Right lobe of liver (tissue), 4 donors: ENCODE data around the gene FAM98B.

ENCODE experiments used
- CTCF ChIP-seq, 4 donors: fragments of 200-600 bp in 3 of 4; fragments of 450-650 bp in 1 of 4; IDR thresholded peaks; one replicate each; pipeline versions ENCODE4 v1.5.1 to v1.8.0; 2016 to 2022; ENCODE audit warnings: antibody characterized with exemption in 4 of 4, mild to moderate bottlenecking in 2 of 4
- POLR2A ChIP-seq: fragments of 450-650 bp; IDR thresholded peaks from one replicate; pipeline ENCODE4 v1.6.1; 2017; ENCODE audit warnings: antibody characterized with exemption, mild to moderate bottlenecking
- donor health status: DM: no; HTN: no; CAD: no.
- donor health status: DM: no; HTN: no; CAD: no.
- donor health status: DM: no; HTN: yes; CAD: no.

GRCh38 chr15:38453971-38454695 lies at the start of gene FAM98B:
- peak; percentile 58 for TF ChIP-seq POLR2A
- TF ChIP-seq CTCF (IDR thresholded peaks at IDR 0.05), result peak in 1 of 4 donors; percentile 3
